Ectodermal cell (in vitro differentiated cells): ENCODE results near the gene MSX2.
A peak's percentile ranks its signal among the peaks of the same experiment; 100 is the strongest.

Experiments
- H3K27ac ChIP-seq: 2 replicates; pipeline ENCODE4 v1.7.0; 2013; ENCODE audit warnings: mild to moderate bottlenecking, low read depth, low read length; ENCODE audit not compliant: insufficient read depth, poor library complexity, severe bottlenecking
- H3K27me3 ChIP-seq: 2 replicates; pipeline ENCODE4 v1.7.0; 2013; ENCODE audit warnings: mild to moderate bottlenecking, low read length; ENCODE audit not compliant: insufficient read depth, control insufficient read depth, poor library complexity, severe bottlenecking
- H3K36me3 ChIP-seq: one replicate; pipeline ENCODE4 v1.7.0; 2013; ENCODE audit warnings: low read length; ENCODE audit not compliant: control insufficient read depth, insufficient read depth
- H3K4me1 ChIP-seq: one replicate; pipeline ENCODE4 v1.7.0; 2013; ENCODE audit warnings: low read length; ENCODE audit not compliant: control insufficient read depth, insufficient read depth
- H3K4me3 ChIP-seq: 2 replicates; pipeline ENCODE4 v1.7.0; 2013; ENCODE audit warnings: low read depth, low read length, control low read depth; ENCODE audit not compliant: insufficient read depth
- H3K9me3 ChIP-seq: 2 replicates; pipeline ENCODE4 v1.7.0; 2013; ENCODE audit warnings: mild to moderate bottlenecking, low read length, moderate library complexity; ENCODE audit not compliant: control insufficient read depth
- WGBS, 2 experiments: methylation state at CpG; one replicate each; pipeline ENCODE4 v1.1.7; 2013; ENCODE audit warnings: missing lambda C conversion rate in 2 of 2; 5-methylcytosine and 5-hydroxymethylcytosine counted together

MSX2 gene

DNA sequence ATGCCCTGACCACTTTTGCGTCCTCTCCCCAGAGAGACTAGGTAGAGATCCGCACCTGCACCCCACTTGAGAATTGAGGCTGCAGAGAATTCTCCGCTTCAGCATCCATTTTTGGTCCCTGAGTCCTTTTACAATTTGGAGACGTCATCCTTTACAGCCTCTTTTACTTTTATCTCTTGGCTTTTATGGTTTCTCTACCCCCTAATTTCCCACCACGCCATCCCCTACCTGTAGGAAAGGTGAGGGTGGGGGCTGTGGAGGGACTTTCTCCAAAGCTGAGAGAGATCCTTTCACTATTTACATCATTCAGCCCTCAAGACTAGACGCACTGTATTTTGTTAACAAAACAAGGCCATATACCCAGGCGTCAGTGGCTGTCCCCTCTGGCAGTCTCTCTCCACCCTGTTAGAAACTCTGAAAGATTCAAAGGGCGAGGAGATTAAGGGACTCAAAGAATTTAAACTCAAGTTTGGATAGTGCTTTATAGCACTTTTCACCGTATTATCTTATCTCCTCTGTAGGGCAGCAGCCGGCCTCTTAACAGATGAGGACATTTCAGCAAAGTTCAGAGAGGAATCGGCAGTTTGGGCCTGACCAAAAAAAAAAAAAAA is 1.7 kb downstream of the MSX2 start:
- H3K4me1 ChIP-seq, result peaks cover 41% of the 10 kb centered on the region
- peak overlapping the region; percentile 62 for H3K4me3 ChIP-seq
- H3K9me3 ChIP-seq, result no peaks in the 10 kb centered on the region
- no peak overlapping the region for H3K27ac ChIP-seq
- WGBS, 2 experiments, result 13 to 19% methylated on average over 10 of the region's 11 CpGs
- H3K36me3 ChIP-seq, result peaks cover 4% of the 10 kb centered on the region
- H3K27me3 ChIP-seq, result peaks cover 98% of the 10 kb centered on the region

DNA sequence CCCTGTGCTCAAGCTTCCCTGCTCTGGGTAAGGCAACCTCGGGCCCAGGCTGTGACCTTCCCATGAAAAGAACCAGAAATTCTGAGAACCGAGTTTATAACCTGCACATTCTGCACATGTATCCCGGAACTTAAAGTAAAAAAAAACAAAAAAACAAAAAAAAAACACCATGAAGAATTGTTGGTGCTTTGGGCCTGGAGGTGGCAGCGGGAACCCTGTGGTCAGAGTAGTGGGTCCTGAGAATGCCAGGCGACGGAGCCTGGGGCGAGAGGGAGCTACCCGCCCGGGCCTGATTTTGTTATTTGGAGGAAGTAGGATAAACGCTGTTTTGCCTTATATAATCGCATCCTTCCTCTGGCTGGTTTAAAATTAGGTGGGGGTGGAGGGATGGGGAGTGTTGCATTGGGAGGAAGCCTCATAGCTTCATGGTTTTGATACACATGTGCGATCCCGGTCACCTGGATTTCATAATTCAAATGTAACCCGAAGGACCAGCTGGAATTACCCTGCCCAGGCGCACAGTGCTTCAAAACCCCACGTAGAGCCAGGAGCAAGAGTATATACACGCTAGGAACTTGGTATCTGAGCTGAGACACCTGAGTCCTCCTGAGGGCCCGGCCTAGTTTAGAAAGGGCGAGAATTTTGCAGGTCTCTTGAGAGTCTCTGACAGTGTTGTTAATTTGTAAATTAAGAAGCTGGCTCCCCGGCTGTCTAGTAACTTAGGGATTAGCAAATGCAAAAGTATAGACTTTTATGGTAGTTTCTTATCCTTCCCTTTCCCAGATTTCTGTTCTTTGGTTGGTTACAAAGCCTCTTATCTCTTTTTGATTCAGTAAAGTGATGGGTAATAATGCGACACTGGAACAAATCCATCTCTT is 2.8 kb downstream of the MSX2 start:
- Histone ChIP-seq H3K9me3 (no peaks in the 10 kb centered on the region), H3K4me1 (peaks cover 41% of the 10 kb centered on the region), H3K4me3 (peak overlapping the region; percentile 62), H3K27me3 (peaks cover 98% of the 10 kb centered on the region), H3K36me3 (peaks cover 4% of the 10 kb centered on the region), H3K27ac (no peak overlapping the region)
- WGBS, 2 experiments, result 23 to 31% methylated on average over 21 of the region's 21 CpGs

DNA sequence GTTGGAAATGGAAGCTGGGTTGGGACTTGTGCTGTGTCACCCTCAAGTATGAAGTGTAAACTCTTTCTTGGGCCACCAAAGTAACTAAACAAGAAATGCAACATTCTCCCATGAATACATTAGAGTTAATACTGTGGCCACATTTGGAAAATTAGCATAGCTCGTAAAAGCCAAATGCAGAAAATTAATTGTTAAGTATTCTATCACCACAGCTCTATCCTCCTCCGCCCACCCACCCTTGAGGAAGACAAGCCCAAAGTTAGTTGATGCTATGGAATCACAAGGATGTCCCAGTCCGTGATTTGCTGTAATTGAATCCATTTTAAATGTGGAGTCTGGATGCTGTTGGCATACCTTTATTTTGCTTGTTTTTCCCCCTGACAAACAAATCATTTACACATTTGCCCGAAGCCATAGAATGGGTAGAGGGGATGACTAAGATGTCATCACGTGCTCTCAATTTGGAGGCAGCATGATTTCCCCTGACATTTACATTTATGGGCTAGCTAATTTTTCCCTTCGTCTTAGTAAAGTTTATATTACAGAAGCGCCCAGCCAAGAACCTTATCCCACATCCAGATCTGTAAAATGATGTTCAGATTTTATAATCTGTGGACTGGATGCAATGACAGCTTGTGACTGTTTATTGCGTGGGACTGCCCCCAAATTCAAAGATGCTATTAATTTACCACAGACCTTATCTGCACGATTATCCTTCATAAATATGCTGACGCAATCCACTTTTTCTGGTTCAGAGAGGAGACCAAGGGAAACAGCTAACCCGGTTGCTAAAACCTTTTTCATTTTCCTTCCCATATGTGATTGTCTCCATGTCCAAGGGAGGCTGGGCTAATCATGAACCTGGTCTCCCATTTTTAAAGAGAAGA is 3.7 kb downstream of the MSX2 start:
- H3K27me3 ChIP-seq, result peaks cover 98% of the 10 kb centered on the region
- 33 to 38% methylated on average over 10 to 11 of the region's 11 CpGs for WGBS, 2 experiments

DNA sequence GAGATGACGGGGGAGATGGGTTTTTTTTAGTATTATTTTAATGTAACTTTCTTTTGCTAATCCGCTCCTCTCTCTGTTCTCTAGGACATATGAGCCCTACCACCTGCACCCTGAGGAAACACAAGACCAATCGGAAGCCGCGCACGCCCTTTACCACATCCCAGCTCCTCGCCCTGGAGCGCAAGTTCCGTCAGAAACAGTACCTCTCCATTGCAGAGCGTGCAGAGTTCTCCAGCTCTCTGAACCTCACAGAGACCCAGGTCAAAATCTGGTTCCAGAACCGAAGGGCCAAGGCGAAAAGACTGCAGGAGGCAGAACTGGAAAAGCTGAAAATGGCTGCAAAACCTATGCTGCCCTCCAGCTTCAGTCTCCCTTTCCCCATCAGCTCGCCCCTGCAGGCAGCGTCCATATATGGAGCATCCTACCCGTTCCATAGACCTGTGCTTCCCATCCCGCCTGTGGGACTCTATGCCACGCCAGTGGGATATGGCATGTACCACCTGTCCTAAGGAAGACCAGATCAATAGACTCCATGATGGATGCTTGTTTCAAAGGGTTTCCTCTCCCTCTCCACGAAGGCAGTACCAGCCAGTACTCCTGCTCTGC is 4.8 kb downstream of the MSX2 start:
- Histone ChIP-seq H3K9me3 (no peaks in the 10 kb centered on the region), H3K36me3 (peaks cover 4% of the 10 kb centered on the region), H3K4me3 (peak overlapping the region; percentile 18), H3K27ac (no peak overlapping the region), H3K4me1 (peaks cover 51% of the 10 kb centered on the region), H3K27me3 (peaks cover 98% of the 10 kb centered on the region)
- WGBS, 2 experiments, result 10 to 11% methylated on average over 18 of the region's 18 CpGs

More for the DNA sequence above, 3.7 kb downstream of the MSX2 start:
- Histone ChIP-seq H3K9me3 (no peaks in the 10 kb centered on the region), H3K4me3 (peak overlapping the region; percentile 62), H3K36me3 (peaks cover 4% of the 10 kb centered on the region), H3K27ac (no peak overlapping the region), H3K4me1 (peaks cover 46% of the 10 kb centered on the region)

DNA sequence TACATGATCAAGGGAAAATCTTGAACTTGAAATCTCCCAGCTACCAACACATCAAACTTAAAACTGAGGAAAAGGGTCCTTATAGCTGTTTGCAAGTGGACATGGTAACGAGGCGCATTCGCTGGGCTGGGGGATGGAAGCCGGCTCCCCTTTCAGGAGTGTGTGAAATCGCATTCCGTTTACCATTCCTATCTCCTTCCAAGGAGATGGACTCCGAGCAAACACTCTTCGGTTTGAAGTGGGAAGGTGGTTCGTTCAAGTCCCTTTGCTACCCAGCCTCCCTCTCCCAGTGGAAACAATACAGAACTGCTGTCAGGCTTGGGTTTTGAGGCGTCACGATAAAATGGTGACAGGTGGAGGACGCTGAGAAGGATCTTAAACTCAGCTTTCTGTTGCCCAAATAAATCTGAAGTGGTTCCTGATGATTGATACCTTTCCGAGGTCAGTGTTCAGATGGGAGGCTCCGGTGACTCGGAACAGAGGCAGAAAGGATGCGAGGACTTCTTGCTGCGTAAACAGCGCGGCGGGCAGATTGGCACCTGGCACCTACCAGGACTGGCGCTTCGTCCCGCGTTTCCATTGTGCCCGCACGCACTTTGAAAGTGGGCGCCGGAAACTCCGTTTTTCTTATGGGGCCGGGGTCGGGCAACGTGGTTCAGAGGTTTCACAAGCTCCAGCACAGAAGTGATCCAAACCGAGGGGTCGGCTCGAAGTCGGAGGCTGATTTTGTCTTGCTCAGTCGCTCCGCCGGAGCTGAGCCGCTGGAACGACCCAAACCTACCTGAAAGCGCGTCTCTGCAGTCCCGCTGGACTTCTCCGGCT is 7.0 kb downstream of the MSX2 start:
- 1 to 2% methylated on average over 45 of the region's 45 CpGs for WGBS, 2 experiments
- H3K27ac ChIP-seq, result peak overlapping the region; percentile 3
- peak overlapping the region; percentile 34 for H3K4me3 ChIP-seq
- H3K4me1 ChIP-seq, result peaks cover 65% of the 10 kb centered on the region
- peaks cover 98% of the 10 kb centered on the region for H3K27me3 ChIP-seq
- H3K9me3 ChIP-seq, result no peaks in the 10 kb centered on the region
- peaks cover 4% of the 10 kb centered on the region for H3K36me3 ChIP-seq

DNA sequence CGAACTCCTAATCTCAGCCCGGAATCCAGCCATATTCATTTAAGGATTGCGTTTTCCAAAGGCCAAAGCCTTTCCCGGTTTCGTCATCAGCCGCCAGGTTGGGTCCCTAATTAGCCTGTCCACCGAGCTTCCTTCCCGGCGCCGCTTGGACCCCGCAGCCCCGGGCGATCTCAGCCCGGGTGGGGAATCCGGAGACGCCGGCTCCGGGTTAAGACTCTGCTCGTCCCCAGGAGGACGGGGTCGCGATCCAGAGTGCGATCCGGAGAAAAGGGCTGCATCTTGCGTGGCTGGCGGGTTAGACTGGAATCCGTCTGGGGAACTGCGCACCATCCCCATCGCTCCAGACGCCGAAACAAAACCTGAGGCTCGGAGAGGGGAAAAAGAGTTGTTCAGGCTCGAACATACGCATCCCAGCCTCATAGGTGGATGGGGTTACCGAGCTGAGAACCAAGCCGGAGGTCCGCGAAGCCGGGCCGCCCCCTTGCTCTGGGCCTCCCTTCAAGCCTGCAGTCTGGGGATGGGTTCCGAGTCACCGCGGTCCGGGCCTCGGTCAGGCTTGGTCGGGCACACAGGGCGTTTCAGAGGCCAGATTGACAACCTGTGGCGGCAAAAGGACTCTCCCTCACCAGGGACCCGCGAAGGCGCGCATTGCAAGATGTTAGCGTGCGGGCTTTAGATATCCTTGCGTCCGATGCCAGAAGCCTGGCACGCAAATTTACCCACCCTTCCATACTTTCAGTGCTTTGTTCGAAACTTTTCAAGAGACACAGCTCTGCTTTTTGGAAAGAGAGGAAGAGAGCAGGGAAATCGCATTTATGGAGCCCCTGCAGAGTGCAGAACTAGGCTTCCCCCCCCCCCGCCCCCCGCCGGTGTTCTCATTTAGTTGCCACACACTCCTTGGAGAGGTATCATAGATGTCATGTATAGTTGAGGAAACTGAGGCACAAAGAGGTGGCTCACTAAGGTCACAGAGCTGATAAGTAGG is 7.9 kb downstream of the MSX2 start:
- Histone ChIP-seq H3K27me3 (peaks cover 98% of the 10 kb centered on the region), H3K9me3 (no peaks in the 10 kb centered on the region), H3K27ac (peak overlapping the region; percentile 3), H3K4me3 (peak overlapping the region; percentile 34), H3K36me3 (peaks cover 4% of the 10 kb centered on the region), H3K4me1 (peaks cover 66% of the 10 kb centered on the region)
- 1 to 2% methylated on average over 62 of the region's 62 CpGs for WGBS, 2 experiments

DNA sequence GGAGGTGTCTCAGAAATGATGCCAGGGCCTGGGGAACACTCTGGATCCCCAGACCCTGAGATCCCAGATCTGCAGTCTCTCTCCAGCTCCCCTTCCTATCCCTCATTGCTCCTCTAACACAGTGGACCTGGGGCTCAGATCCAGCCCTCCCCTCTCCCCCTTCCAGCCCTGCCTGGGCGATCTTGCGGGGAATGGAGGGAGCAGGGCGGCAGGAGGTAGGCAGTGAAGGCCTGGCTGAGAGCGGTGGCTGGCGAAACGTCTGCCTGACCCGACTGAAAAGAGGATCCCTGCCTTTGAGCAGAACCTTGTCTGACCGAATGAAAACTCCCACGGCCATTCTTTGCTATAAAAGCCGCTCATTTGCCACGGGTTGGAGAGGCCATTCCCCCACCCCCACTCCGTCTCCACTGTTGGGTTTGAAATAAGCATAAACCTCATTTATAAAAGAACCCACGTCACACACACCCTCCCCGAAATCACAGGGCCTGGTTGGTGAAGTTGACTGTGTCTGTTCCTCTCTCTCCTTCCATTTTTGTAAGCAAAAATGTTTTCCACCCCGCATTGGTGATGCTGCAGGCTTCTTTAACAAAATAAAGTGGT is 8.8 kb downstream of the MSX2 start:
- Histone ChIP-seq H3K4me1 (peaks cover 64% of the 10 kb centered on the region), H3K27me3 (peaks cover 94% of the 10 kb centered on the region), H3K27ac (peak overlapping the region; percentile 0), H3K36me3 (peaks cover 4% of the 10 kb centered on the region), H3K9me3 (no peaks in the 10 kb centered on the region), H3K4me3 (no peak overlapping the region)
- 1 to 2% methylated on average over 15 of the region's 15 CpGs for WGBS, 2 experiments

DNA sequence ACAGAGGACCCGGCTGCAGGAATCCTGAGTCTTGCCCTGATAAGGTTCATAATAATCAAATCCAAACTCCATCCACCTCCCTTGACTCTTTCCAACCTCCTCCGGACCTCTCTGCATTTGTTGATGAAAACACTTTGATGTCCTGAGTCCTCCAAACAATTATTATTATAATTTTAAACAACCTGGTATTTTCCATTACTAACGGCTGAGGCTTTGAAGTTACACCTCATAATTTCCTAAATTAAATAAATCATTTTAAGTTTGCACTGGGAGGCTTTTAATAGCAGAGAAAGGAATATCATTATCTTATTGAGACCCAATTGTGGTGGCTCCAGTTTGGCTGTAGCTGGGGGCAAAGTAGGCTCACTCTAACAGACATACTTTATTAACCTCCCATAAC is 9.5 kb downstream of the MSX2 start:
- Histone ChIP-seq H3K9me3 (no peaks in the 10 kb centered on the region), H3K36me3 (peaks cover 4% of the 10 kb centered on the region), H3K4me3 (no peak overlapping the region), H3K4me1 (peaks cover 64% of the 10 kb centered on the region), H3K27ac (peak overlapping the region; percentile 75), H3K27me3 (peaks cover 88% of the 10 kb centered on the region)
- 3 to 5% methylated on average over 2 to 3 of the region's 3 CpGs for WGBS, 2 experiments
